ENCODE measurements around the gene MAST4.

GRCh38 chr5:66582499-66583165 is 13.6 kb upstream of the MAST4 start:
- TF ChIP-seq POLR2A (IDR thresholded peaks at IDR 0.05) (no peak), CTCF (IDR thresholded peaks at IDR 0.05) (no peak), EP300 (IDR thresholded peaks at IDR 0.05) (no peak)

Measured in gastroesophageal sphincter (tissue), 3 donors.